Measurements from ENCODE around the gene BRD7.

Gene BRD7

GRCh38 chr16:50298075-50298460 is 70.7 kb downstream of the BRD7 start:
- in situ Hi-C loops (cut with HindIII; ENCODE audit: low pct_ligation_motif_present, low pct_unique_long_range_greater_than_20kb, low sequenced_read_pairs), result no loop called here
- no peak for DNase-seq

DNA sequence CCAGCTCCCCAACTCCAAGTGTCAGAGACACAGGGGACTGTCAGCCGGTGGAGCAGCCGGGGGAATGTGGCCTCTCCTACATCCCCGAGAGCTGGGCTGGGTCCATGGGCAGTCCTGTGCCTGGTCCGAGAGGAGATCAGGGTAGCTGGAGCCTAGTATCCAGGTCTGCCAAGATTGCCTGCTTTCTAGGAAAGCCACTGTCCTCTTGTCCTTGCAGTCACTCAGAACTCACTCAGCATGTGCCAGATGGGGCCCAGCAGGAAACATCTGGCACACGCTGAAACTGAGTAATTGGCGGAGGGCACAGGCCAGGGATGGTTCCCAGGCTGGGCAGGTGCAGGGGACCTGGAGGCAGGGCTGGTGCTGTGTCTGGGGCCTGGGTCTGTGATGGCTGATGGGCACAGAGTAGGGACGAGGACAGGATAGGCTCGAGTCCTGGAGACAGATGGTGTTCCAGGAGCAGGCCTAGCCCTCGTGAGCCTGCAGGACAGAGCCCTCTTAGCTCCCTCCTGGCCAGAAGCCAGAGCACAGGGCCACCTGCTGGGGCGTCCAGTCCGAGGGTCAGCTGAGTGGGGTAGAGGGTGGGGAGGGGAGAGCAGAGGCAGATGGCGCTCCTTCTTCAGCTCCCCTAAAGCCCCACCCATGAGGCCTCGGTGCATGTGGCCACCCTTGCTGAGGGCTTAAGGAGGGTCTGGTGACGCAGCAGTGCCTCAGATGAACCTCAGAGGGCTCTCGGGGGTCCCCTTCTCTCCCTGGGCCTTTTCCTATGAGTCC is 71.3 kb downstream of the BRD7 start:
- in situ Hi-C loops (cut with HindIII; ENCODE audit: low pct_ligation_motif_present, low pct_unique_long_range_greater_than_20kb, low sequenced_read_pairs), result no loop called here
- DNase-seq, result no peak

GRCh38 chr16:50296807-50297206 is 72.0 kb downstream of the BRD7 start:
- in situ Hi-C loops (cut with HindIII; ENCODE audit: low pct_ligation_motif_present, low pct_unique_long_range_greater_than_20kb, low sequenced_read_pairs), result no loop called here
- no peak for DNase-seq

- no peak for DNase-seq
- in situ Hi-C loops (cut with HindIII; ENCODE audit: low pct_ligation_motif_present, low pct_unique_long_range_greater_than_20kb, low sequenced_read_pairs), result no loop called here
Measured at GRCh38 chr16:50295541-50296132, 73.2 kb downstream of the BRD7 start.

DNA sequence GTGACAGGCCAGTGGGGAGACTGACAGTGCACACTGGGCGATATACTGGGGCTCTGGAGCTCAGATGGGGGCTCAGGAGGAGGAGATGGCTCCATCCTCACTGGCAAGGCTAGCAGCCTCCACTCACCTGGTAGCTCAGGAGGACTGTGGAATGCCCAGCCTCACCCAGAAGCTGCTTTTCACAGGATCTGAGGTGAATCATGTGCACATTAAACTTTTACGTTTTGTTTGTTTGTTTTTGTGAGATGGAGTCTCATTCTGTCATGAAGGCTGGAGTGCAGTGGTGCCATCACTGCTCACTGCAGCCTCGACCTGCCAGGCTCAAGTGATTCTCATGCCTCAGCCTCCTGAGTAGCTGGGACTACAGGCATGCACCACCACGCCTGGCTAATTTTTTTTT is 73.8 kb downstream of the BRD7 start:
- DNase-seq, result no peak
- in situ Hi-C loops (cut with HindIII; ENCODE audit: low pct_ligation_motif_present, low pct_unique_long_range_greater_than_20kb, low sequenced_read_pairs), result no loop called here

GRCh38 chr16:50293994-50294855 is 74.6 kb downstream of the BRD7 start:
- DNase-seq, result no peak
- in situ Hi-C loops (cut with HindIII; ENCODE audit: low pct_ligation_motif_present, low pct_unique_long_range_greater_than_20kb, low sequenced_read_pairs), result no loop called here

DNA sequence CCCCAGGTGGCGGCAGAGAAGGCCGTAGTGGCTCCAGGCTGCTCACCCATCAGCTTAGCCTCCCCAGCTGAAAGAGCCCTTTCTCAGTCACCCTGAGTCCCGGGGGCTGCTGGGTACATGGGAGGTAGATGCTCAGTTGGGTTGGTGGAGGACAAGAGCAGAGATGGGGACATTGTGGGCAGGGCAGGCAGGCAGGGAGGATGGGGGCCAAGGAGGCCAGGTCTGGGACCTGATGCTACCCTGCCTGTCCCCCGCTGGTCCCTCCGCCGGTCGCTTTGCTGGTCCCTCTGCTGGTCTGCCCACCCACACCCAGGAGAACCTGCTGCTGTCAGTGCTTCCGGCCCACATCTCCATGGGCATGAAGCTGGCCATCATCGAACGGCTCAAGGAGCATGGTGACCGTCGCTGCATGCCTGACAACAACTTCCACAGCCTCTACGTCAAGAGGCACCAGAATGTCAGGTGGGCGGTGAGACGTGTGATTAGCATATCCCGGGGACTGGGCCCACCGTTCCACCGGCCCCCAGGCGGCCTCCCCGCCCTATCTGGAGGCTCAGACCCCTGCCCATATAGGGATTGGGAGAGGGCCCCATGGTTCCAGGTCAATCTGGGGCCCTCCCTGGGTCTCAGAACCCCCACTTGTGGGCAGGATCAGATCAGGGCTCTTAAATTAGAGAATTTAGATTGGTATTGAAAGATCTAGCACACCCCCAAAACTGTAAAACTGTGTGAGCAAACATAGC is 75.6 kb downstream of the BRD7 start:
- no peak for DNase-seq
- in situ Hi-C loops (cut with HindIII; ENCODE audit: low pct_ligation_motif_present, low pct_unique_long_range_greater_than_20kb, low sequenced_read_pairs), result no loop called here

DNA sequence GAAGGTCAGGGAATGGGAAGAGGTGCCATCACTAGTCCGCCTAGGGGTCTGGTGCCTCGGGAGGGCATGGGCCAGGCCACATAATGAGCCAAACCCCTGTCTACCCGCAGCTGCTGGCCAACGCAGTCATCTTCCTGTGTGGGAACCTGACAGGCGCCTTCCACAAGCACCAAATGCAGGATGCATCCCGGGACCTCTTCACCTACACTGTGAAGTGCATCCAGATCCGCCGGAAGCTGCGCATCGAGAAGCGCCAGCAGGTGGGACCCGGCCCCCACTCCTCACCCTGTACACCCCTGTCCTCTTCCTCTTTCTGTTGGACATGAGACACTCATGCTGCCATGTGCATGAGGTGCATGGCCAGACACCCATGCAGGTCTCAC is 76.2 kb downstream of the BRD7 start:
- in situ Hi-C loops (cut with HindIII; ENCODE audit: low pct_ligation_motif_present, low pct_unique_long_range_greater_than_20kb, low sequenced_read_pairs), result no loop called here
- DNase-seq, result no peak

DNA sequence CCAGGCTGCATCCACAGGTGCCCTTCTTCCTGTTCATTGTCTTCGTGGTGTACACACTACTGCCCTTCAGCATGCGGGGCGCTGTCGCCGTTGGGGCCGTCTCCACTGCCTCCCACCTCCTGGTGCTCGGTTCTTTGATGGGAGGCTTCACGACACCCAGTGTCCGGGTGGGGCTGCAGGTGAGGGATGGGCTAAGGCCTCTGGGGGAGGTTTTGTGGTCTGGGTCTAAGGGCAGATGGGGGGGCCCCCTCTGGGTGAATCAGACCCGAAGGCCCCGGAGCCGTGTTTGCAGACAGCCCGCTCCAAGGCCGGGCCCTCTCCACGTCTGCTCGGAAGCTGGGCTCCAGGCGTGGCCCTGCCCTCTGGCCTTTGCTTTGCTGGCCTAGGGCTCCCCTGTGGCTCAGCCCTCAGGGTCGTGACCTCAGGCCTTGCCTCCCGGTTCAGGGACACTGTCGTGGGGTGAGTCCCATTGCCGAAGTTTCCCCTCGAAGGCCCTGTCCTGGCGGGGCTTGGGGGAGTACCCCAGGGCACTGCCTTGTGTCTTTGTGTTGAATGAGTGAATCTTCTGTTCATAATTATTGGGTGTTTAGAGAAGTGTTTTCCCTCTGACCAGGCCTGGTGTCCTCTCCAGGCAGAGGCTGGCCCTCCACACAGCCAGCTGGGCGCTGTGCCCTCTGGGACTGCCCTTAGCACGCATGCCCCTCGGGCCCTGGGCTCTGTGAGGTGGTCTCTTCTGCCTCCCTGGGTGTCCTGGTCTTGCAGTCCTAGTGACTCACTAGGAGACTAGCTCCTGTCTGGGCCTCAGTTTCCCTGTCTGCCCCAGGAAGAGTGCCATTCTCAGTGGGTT is 76.8 kb downstream of the BRD7 start:
- in situ Hi-C loops (cut with HindIII; ENCODE audit: low pct_ligation_motif_present, low pct_unique_long_range_greater_than_20kb, low sequenced_read_pairs), result no loop called here
- no peak for DNase-seq

GRCh38 chr16:50290856-50291255 is 77.9 kb downstream of the BRD7 start:
- DNase-seq, result no peak
- in situ Hi-C loops (cut with HindIII; ENCODE audit: low pct_ligation_motif_present, low pct_unique_long_range_greater_than_20kb, low sequenced_read_pairs), result no loop called here

DNA sequence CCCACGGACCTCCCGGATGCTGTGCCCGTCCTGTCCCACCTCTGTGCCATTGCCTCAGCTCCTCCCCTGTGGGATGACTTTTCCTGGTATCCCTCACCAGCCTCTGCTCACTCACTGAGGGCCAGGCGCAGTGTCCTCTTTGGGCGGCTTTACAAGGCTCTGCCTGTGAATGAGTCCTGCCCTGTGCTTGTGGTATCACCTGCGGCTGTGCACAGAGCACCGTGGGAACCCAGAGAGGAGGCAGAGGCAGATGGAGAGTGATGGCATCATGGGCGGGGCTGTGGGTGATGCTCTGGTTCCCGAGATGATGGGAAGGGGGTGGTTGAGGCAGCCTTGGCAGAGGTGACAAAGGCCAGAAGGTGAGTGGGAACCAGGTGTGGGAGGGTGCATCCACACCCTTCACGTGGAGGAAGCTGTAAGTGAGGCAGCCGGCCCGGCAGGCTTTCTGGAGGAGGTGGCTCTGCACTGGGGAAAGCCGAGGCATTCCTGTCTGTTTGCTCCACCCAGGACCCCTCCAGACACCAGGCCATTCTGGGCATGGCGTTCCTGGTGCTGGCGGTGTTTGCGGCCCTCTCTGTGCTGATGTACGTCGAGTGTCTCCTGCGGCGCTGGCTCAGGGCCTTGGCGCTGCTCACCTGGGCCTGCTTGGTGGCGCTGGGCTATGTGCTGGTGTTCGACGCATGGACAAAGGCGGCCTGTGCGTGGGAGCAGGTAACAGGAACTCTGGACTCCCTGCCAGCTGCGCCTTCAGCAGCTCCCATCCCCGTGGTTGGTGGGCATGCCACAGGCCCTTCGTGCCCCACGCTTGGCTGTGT is 78.6 kb downstream of the BRD7 start:
- no peak for DNase-seq
- in situ Hi-C loops (cut with HindIII; ENCODE audit: low pct_ligation_motif_present, low pct_unique_long_range_greater_than_20kb, low sequenced_read_pairs), result no loop called here

DNA sequence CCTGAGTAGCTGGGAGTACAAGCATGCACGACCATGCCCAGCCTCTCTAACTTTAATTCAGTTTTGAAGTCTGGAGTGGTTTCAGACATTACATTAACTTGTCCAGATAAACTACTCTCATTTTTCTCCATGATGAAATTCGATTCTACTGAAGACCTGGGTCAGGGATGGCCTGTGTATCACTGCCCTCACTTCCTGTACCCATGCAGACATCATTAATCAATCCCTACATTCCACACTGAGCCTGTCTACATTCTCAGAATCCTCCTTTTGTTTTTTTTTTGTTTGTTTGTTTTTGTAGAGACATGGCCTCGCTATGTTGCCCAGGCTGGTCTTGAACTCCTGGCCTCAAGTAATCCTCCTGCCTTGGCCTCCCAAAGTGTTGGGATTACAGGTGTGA is 79.9 kb downstream of the BRD7 start:
- in situ Hi-C loops (cut with HindIII; ENCODE audit: low pct_ligation_motif_present, low pct_unique_long_range_greater_than_20kb, low sequenced_read_pairs), result no loop called here

GRCh38 chr16:50288026-50288425 is 80.8 kb downstream of the BRD7 start:
- in situ Hi-C loops (cut with HindIII; ENCODE audit: low pct_ligation_motif_present, low pct_unique_long_range_greater_than_20kb, low sequenced_read_pairs), result no loop called here

More for the DNA sequence above, 79.9 kb downstream of the BRD7 start:
- DNase-seq, result no peak

GRCh38 chr16:50286681-50287080 is 82.1 kb downstream of the BRD7 start:
- in situ Hi-C loops (cut with HindIII; ENCODE audit: low pct_ligation_motif_present, low pct_unique_long_range_greater_than_20kb, low sequenced_read_pairs), result no loop called here
- no peak for DNase-seq

More at GRCh38 chr16:50288026-50288425, 80.8 kb downstream of the BRD7 start:
- no peak for DNase-seq

DNA sequence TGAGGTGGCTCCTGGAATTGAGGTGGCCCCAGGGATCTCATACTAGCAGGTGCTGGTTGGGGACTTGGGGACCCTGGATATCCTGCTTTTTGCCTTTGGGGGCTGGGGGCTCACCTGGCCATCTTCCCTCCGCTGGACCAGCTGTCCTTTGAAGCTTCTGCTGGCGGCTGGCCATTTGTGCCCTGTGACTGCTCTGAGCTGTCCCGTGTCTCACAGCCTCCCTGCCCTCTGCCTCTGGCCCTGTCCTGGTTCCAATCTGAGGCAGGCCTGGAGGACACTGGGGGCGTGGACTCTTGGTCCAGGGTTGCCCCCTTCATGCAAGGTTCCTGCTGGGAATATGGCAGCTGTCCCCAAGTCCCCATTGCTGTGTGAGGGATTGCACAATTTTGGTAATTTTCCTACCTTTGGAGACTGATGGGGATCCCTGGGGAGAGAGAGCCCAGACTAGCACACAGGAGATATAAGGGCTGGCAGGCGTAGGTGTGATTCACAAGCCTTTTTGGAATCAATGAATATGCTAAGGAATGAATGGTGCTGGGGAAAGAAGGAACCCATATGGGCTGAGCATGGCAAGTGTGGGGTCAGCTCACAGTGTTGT is 83.3 kb downstream of the BRD7 start:
- no peak for DNase-seq

GRCh38 chr16:50284131-50284911 is 84.5 kb downstream of the BRD7 start:
- no peak for DNase-seq
- in situ Hi-C loops (cut with HindIII; ENCODE audit: low pct_ligation_motif_present, low pct_unique_long_range_greater_than_20kb, low sequenced_read_pairs), result no loop called here

More for the DNA sequence above, 83.3 kb downstream of the BRD7 start:
- in situ Hi-C loops (cut with HindIII; ENCODE audit: low pct_ligation_motif_present, low pct_unique_long_range_greater_than_20kb, low sequenced_read_pairs), result no loop called here
